Measurements from ENCODE around the gene TNFSF13B.

GRCh38 chr13:108269601-108270328, at the start of gene TNFSF13B:
- TF ChIP-seq CTCF (IDR thresholded peaks at IDR 0.05) (peak in 2 of 6 experiments; percentile 2 to 8), POLR2A (IDR thresholded peaks at IDR 0.05) (no peak)

Measured in Peyer's patch (tissue), 4 donors.